ENCODE measurements around the gene CPNE4.

DNA sequence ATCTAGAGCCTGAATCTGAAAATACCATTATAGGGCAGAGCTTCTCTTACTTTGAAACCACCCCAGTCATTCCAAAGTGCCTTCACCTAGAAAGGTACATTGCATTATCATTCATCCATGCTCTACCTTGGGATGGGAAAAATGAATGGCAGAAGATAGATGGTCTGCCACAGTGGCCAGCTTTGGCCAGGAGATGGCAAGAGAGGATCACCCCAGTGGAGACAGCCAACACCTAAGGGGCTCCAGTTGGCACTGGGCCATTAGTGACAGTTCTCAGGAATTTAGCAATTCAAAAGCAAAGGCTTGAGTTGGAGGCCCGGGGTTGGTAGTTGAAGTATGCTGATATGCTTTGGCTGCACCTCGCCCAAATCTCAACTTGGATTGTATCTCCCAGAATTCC lies 278.4 kb downstream of the CPNE4 start:
- TF ChIP-seq, protein P1, sequence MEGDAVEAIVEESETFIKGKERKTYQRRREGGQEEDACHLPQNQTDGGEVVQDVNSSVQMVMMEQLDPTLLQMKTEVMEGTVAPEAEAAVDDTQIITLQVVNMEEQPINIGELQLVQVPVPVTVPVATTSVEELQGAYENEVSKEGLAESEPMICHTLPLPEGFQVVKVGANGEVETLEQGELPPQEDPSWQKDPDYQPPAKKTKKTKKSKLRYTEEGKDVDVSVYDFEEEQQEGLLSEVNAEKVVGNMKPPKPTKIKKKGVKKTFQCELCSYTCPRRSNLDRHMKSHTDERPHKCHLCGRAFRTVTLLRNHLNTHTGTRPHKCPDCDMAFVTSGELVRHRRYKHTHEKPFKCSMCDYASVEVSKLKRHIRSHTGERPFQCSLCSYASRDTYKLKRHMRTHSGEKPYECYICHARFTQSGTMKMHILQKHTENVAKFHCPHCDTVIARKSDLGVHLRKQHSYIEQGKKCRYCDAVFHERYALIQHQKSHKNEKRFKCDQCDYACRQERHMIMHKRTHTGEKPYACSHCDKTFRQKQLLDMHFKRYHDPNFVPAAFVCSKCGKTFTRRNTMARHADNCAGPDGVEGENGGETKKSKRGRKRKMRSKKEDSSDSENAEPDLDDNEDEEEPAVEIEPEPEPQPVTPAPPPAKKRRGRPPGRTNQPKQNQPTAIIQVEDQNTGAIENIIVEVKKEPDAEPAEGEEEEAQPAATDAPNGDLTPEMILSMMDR (conservative IDR thresholded peaks at IDR 0.05; ENCODE audit: low read depth, low read length) = no peak
- TF ChIP-seq EZH2 (IDR thresholded peaks at IDR 0.05; ENCODE audit: borderline replicate concordance, low read depth, low read length, poor library complexity, severe bottlenecking) = no peak

All from A673 (cell line).